ENCODE data around the gene ZCWPW2. TPM values are rescaled to one million over a fixed set of nuclear protein-coding genes. Genes with fewer than 3 reads are reported as not detected.

The ZCWPW2 gene
- total and polyA plus RNA-seq, 9 donors: 1.3 to 2.7 (median 2.0) TPM

DNA sequence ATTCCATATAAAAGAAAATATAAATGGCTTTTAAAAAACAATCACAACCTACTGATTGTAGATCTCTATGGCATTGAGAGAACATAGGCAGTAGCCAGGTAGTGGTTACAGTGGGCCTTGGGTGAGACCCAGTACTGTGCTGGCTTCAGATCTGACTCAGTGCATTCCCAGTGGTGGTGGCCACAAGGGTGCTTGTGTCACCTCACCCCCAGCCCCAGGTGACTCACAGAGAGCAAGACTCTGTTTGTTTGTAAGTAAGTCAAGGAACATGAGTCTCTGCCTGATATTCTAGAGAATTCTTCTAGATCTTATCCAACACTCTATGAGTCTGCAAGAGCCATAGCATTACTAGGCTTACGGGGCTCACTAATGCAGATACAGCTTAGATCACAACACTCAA, 118.9 kb downstream of the ZCWPW2 start:
- WGBS, 3 donors: 90 to 100% (median 100%) methylated on average over 1 of the region's 1 CpG

DNA sequence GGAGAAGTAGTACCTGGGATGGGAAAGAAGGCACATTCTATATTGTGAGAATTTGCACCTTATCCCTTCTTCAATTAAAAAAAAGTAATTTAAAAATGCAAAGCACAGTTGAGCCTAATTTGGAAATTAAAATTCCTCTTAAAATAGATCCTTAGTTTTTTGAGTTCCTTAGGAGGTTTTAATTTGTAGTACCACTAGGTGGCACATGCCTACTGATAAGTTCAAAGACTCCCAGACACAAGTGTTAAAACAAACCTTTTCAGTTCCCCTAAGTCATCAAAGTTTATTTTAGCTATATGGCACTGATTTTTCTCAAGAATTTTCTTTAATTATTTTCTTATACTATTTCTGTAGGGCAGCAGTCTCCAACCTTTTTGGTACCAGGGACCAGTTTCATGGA, 127.7 kb downstream of the ZCWPW2 start:
- TF ChIP-seq EP300 (IDR thresholded peaks at IDR 0.05): no peak
- peak; percentile 13 to 30 (median 28) for TF ChIP-seq CTCF (IDR thresholded peaks at IDR 0.05)
- Histone ChIP-seq H3K27me3 (no peaks in the 10 kb centered on the region), H3K4me1 (ENCODE audit: insufficient read depth) (no peaks in the 10 kb centered on the region), H3K27ac (no peak overlapping the region), H3K36me3 (no peaks in the 10 kb centered on the region), H3K9me3 (no peaks in the 10 kb centered on the region), H3K4me3 (no peak overlapping the region)
- intact Hi-C loops (cut with DNase I): no loop called here
- DNase-seq: no peak

More for the DNA sequence above, 118.9 kb downstream of the ZCWPW2 start:
- Histone ChIP-seq H3K4me3 (no peak overlapping the region), H3K27ac (no peak overlapping the region), H3K9me3 (no peaks in the 10 kb centered on the region), H3K27me3 (no peaks in the 10 kb centered on the region), H3K36me3 (no peaks in the 10 kb centered on the region), H3K4me1 (ENCODE audit: insufficient read depth) (no peaks in the 10 kb centered on the region)
- DNase-seq: no peak
- TF ChIP-seq CTCF (IDR thresholded peaks at IDR 0.05) (no peak), EP300 (IDR thresholded peaks at IDR 0.05) (no peak), POLR2A (IDR thresholded peaks at IDR 0.05) (no peak)
- intact Hi-C loops (cut with DNase I): no loop called here

DNA sequence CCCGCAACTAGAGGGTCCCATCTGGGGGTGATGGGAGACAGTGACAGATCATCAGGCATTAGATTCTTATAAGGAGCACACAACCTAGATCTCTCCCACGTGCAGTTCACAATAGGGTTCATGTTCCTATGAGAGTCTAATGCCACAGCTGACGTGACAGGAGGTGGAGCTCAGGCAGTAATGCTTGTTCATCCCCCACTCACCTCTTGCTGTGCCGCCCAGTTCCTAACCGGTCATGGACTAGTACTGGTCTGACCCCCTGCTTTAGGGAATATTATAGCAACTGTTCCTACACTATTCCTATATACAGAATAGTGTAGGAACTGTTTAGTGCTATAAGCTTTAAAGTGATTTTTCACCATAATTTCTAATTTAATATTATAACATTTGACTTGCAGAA, 128.2 kb downstream of the ZCWPW2 start:
- H3K9me3 ChIP-seq: no peaks in the 10 kb centered on the region
- H3K36me3 ChIP-seq: no peaks in the 10 kb centered on the region
- no peaks in the 10 kb centered on the region for H3K4me1 ChIP-seq (ENCODE audit: insufficient read depth)
- H3K27ac ChIP-seq: no peak overlapping the region
- no peaks in the 10 kb centered on the region for H3K27me3 ChIP-seq
- intact Hi-C loops (cut with DNase I): no loop called here
- TF ChIP-seq CTCF (IDR thresholded peaks at IDR 0.05) (no peak), EP300 (IDR thresholded peaks at IDR 0.05) (no peak), POLR2A (IDR thresholded peaks at IDR 0.05) (no peak)
- 75 to 83% (median 81%) methylated on average over 5 of the region's 5 CpGs for WGBS, 3 donors
- DNase-seq: no peak
- no peak overlapping the region for H3K4me3 ChIP-seq

DNA sequence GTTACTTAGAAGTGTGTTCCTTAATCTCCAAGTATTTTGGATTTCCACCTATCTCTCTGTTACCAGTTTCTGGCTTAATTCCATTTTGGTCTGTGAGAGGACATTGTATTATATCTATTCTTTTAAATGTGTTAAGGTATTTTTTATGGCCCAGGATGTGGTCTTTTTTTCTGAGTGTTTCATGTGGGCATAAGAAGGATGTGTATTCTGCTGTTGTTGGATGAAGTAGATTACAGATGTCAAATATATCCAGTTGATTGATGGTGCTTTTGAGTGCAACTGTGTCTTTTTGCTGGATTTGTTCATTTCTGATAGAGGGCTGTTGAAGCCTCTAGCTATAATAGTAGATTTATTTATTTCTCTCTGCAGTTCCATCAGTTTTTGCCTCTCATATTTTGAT, 136.6 kb downstream of the ZCWPW2 start:
- no peak for DNase-seq
- H3K36me3 ChIP-seq: no peaks in the 10 kb centered on the region
- no peaks in the 10 kb centered on the region for H3K27me3 ChIP-seq
- H3K4me1 ChIP-seq (ENCODE audit: insufficient read depth): no peaks in the 10 kb centered on the region
- no peak overlapping the region for H3K27ac ChIP-seq
- TF ChIP-seq EP300 (IDR thresholded peaks at IDR 0.05): no peak
- TF ChIP-seq CTCF (IDR thresholded peaks at IDR 0.05): no peak
- no peak for TF ChIP-seq POLR2A (IDR thresholded peaks at IDR 0.05)
- intact Hi-C loops (cut with DNase I): no loop called here
- H3K4me3 ChIP-seq: no peak overlapping the region
- H3K9me3 ChIP-seq: no peaks in the 10 kb centered on the region

DNA sequence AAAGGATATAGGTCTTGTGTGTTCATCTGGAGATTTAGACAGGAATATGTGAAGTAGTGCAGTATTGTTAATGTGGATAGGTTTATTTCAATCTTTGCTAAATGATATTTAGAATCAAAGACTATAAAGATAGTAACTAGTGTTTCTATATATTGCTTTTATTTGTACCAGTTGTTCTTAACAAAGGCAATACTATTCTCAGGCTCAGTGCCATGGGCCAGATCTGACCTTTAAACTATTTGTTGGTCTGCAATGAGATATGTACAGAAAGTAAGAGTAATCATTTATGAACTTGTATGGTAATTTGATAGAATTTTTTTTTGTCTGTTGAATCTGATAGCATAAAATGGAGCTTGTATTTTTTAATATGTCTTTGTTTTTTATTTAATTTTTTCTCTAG, 146.8 kb downstream of the ZCWPW2 start:
- Histone ChIP-seq H3K27me3 (no peaks in the 10 kb centered on the region), H3K4me1 (ENCODE audit: insufficient read depth) (no peaks in the 10 kb centered on the region), H3K4me3 (no peak overlapping the region), H3K36me3 (no peaks in the 10 kb centered on the region), H3K27ac (no peak overlapping the region), H3K9me3 (no peaks in the 10 kb centered on the region)
- DNase-seq: no peak
- intact Hi-C loops (cut with DNase I): no loop called here
- TF ChIP-seq EP300 (IDR thresholded peaks at IDR 0.05) (no peak), CTCF (IDR thresholded peaks at IDR 0.05) (no peak), POLR2A (IDR thresholded peaks at IDR 0.05) (no peak)
